ENCODE results near the gene CA12.
"Not testable (repeated sequence)": the region's sequence is repeated elsewhere in the genome, so short reads cannot be mapped to it uniquely, and the experiment has no call there.

The CA12 gene

DNA sequence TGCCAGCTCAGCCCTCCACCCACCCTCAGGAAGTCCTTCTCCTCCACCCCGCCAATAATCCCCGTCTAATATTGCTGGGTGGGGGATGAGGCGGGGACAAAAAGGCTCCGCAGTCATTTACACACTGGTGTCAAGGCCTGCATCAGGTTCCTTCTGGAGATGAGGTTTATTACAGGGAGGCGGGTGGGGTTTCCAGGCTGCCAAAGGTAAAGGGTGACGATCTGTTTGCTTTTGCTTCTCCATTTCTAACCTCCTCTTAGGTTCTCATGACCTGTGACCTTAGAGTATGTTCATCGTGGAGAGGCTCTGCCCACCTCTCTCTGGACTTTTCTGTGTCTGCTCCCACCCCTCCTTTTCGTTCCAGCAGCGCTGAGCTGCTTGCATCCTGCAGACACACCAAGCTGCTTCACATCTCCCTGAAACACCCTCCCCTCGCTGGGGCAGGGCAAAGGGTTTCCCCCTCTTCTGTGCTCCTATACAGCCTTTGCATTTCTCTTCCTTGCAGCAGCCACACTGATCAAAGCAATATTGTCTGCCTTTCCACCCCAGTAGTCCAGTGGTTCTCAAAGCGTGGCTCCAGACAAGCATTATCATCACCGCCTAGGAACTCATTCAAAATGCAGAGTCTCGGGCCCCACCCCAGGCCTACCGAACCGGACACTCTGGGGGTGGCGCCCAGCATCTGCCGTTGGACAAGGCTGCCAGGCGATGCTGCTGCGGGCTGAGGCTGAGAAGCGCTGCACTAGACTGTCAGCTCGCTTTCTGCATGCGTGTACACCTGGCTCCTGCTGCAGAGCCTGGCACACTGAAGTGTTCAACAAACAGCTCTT lies 26.6 kb downstream of the CA12 start:
- no peak for DNase-seq

DNA sequence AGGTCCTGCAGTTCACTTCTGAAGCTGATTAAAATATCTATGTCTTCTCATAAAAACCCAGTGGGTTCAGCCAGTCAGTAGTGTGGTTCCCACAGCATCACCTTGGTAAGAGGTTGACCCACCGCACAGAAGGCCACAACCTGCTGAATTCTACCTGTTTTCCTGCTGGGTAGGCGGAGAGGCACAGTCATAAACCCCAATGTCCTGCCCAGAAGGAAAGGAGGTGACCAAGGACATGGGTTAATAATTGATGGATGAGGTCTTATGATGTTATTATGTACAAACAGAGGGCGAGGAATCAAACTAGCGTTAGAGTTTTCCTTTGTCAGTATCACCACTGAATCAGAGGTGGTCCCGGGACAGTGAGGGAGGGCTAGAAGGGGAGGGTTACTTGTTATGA lies 27.8 kb downstream of the CA12 start:
- no peak for DNase-seq

DNA sequence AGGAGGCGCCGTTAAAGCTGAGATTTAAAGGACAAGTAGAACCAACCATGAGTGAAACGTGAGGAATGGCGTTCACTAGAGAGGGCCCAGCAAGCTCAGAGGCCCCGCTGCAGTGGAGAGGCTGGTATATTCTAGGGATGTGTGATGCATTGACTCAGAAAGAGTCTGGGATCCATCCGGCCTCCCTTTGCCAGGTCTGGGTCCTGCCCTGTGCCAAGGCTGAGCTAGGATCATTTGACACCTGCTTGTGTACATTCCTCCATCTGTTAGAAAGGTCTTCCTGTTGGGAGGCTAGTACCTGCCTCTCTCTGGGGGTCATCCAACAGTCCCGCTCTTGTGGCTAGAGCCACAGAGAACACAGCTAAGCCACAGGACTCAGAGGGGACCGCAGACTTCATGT lies 28.4 kb downstream of the CA12 start:
- DNase-seq = no peak

DNA sequence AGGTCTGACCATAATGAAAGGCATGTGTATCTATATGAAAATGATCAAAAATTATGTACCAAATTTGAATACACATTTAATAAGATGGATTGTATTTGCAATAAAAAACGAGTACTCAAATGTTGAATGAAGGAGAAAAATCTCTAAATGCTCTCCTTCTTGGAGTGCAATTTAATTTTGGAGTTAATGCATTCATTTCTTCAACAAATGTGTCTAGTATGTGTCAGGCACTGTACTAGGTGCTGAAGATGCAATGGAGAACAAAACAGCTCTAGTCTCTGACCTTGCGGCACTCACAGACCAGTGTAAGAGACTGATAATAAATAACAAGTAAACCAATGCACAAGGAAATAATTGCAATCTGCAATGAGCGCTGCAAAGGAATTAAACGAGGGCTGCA lies 28.8 kb downstream of the CA12 start:
- DNase-seq = no peak

DNA sequence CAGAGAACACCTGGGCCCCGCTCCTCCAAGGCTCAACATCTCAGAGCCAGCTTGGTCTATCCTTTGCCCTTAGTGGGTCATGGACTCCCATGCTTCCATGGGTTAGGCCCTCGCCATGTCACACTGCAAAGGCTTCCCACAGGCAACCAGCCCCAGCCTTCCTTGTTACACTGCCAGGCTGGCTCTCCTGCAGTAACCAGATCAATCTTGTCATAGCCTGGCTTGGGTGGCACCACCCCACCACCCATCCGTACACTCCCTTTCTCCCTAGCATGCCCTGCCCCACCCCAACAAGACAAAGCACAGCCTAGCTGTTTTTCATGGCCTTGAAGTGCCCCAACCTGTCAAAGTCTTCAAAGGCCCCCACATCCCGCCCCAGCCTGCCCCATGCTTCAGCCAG lies 30.5 kb downstream of the CA12 start:
- DNase-seq = no peak

DNA sequence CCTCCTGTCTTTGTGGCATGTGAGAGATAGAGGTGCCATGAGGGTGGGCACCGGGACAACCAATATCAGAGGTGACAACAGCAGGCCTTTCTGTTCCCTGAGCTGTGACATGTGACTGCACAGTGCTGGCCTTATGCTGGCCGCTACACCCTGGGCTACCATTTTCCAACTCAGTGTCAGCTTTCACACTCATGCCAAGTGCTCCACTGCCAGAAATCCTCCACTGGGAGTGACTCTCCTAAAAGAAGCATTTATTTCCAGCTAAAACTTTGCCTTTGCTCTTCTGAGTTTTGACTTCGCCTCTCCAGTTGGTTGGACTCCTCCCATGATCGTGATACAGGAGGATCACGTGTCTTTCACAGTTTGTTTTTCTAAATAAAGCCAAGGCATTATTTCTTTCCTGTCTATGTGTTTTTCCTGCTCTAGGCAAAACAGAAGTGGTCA lies 31.4 kb downstream of the CA12 start:
- DNase-seq = no peak

DNA sequence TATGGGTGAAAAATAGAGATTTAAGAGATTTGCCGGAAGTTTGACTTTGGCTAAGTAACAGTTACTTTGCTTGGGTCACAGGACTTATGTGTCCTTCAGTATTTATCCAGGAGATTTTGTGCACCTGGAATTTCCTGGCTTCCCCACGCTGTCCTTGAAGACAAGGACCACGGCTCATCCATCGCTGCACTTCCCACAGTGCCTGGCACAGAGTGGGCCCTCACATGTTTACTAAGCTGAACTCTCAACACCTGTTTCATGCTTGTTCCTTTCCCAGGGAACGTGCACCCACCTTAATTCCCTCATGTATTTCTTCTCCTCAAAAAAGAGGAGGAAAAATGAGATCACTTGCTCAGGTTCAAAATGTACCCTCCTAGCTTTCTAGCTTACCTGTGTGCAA lies 32.0 kb downstream of the CA12 start:
- DNase-seq = no peak

DNA sequence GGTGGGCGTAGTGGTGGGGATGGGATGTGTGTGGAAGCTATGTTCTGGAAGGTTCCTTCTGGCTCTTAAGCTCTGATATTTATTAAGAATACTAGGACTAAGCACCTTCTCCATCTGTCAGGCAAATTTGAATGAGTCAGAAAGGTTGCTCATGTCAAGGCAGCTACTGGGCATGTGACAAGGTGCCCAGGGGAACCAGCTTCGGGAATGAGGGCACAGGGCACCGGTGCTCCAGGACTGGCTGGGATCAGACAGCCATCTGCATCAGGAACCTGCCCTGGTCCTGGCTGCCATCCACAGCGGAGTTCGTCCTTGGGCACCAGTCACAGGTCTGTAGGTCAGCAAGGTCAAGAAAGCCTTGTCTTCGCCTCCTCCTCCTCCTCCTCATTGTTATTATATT lies 32.5 kb downstream of the CA12 start:
- no peak for DNase-seq

DNA sequence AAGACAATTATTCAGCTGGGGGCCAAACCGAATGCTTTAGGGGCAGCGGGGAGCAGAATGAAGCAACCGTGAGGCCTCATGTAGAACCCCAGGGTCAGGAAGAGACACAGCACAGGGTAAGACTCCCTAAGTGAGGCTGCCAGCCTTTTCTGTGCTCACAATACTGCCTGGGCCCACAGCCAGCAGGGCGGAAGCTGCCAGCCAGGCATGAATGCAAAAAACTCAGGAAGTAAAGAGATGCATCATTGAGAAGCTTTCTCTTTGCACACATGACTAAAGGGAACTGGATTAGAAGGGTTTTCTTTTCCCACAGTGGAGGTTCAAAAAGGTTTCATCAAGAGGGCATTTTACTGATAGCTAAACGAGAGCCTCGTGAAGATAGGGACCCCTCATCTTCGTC lies 33.3 kb downstream of the CA12 start:
- no peak for DNase-seq

DNA sequence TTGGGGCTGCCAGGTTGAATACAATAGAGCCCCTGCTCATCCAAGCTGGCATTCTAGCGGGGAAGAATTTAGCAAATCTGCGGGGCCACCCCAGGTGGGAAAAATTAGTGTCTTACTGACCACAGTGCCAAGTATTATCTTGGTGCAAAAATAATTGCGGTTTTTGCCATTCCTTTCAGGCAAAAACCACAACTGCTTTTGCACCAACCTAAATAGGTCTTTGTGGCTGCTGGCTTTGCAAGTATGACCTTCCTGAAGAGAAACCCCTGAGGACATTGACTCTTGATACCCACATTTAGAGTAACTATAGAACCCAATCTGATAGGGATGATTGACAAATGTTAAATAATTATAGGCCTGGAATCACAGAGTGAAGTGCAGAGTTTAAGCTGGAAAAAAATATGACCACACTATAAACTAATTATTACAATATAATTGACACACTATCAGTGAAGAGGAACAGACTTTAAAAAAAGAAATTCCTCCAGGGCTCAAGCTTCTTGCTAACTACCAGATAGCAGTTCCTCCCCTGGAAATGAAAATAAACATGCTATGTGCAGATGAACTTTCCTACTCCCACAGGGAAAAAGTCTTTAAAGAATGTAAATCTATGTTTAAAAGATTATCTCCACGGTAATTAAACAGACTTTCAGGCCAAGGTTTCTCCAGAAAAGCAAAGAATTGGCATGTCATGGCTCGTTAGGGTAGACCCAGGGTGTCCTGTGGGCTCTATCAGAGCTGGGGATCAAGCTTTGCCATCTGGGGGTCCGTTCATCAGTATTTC lies 34.4 kb downstream of the CA12 start:
- DNase-seq = no peak

DNA sequence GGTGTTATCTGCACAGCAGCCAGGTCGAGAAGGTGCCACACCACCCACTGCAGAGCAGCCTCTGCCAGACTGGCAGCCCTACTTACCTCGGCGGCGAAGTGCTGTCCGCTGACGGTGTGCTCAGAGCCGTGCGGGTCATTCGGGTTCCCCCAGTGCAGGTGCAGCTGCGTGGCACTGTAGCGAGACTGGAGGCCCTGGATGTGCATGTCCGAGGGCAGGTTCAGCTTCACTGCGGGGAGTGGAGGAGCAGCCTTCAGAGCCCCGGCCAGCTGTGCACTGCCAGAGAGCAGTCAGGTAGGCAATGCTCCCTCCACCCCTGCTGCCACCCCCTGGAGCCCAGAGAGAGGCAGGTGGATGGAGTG lies 36.3 kb downstream of the CA12 start:
- no peak for DNase-seq

DNA sequence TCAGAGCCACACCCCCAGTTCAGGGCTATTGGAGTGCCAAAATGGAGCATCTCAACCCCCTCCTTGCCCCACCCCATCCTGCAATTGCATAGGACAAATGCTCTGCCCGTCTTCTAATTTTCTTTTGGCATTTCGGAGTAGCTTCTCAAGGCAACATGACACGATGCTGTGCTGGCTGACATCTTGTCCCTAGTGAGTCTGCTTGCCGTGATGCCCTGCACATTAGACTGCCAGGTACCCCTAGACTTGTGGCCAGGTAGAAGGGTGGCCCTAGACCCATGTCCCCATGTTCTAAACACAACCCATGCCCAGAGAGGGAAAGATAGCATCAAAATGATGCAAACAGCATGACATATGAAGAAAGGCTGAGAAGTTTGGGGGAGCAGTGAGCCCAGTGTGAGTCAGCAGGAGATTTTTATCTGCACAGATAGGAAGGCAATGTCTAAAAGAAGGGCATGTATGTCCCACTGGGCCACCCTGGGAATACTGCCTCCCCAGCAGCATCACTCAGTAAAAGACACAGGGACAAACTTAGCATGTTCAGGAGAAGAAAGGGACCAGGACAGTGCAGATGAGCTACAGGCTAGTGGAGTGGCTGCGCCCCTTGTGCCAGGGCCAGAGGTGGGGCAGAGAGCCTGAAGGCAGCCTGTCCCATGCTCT lies 36.8 kb downstream of the CA12 start:
- DNase-seq = no peak

DNA sequence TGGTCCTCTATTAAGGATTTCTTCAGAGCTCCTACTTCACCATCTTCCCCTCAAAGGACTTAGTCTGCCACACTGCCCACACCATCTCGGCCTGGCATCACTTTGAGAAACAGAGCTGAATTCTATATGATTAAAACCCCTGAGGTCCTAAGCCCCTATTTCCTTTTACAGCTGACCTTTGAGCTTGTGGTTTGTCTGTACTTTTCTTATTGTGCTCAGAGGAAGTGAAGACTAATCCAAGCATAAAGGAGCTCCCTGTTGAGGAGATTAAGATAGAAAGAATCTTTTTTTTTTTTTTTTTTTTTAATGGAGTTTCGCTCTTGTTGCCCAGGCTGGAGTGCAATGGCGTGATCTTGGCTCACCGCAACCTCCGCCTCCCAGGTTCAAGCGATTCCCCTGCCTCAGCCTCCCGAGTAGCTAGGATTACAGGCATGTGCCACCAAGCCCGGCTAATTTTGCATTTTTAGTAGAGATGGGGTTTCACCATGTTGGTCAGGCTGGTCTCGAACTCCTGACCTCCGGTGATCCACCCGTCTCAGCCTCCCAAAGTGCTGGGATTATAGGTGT lies 38.6 kb downstream of the CA12 start:
- DNase-seq = not testable (repeated sequence)

DNA sequence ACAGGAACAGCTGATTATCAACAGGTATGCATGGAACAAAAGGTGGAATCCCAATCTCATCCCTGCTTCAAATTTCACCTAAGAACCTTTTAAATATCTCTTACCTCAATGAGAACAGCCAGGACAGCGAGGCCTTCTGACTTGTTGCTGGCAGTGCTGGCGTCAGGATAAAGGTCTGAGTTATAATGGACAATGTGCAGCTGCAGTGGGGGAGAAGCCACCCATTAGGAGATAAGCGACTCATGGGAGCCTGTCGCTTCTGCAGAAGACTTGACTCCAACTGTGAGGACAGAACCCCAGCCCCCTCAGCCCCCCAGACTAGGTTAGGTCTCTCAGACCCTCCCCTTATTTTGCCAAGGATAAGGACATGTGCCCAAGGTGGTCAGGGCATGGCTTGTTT lies 39.7 kb downstream of the CA12 start:
- no peak for DNase-seq

DNA sequence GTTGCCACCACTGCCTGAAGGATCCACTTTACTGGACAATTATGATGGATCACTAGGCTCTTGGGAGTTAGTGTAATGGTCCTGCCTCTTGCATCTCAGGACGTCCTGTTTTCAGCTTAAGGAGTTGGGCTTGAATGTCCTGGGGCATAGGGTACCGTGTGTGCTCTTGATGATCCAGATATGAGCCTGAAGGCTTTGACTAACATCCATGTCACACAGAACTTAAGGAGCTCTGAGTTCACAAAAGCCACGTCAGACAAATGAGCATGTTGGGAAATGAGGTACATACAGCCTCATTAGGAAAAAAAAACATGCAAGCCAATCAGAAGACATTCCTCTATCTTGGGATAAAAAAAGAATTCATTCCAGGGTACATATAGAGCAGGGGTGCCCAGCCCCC lies 40.8 kb downstream of the CA12 start:
- DNase-seq = no peak

DNA sequence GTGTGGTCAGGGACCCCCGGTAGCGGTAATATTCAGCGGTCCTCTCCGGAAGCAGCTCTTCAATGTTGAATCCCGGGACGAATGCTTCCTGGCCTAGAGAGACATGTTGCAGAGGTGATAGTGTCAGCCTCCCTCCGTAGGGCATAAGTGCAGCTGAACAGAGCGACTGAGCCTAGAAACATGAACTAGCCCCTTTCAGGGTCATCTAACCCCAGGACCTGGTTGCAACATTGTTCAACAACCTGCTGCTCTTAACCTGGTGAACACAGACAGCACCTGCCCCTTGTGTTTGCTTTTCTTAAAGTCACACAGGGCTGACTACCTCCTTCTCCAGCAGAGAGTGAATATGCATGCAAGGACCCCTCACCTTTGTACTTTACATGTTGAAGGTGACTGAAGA lies 41.3 kb downstream of the CA12 start:
- no peak for DNase-seq

DNA sequence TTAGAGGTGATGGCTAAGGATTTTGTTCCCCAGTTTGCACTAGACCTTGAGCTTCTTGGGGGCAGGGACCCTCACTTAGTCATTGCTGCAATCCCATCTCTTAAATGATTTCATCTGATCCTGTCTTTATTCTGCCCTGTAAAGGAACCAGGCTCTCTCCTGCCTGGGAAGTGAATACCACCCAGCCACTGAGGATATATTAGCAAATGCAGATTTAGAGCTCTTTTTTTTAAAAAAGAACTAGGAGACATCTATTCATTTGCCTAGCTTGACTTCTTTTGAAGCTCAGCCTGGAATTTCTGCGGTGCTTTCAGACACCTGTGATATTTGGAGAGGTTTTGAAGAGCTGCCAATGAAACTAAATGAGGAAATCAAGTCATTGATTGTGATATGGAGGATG lies 41.8 kb downstream of the CA12 start:
- DNase-seq = no peak

DNA sequence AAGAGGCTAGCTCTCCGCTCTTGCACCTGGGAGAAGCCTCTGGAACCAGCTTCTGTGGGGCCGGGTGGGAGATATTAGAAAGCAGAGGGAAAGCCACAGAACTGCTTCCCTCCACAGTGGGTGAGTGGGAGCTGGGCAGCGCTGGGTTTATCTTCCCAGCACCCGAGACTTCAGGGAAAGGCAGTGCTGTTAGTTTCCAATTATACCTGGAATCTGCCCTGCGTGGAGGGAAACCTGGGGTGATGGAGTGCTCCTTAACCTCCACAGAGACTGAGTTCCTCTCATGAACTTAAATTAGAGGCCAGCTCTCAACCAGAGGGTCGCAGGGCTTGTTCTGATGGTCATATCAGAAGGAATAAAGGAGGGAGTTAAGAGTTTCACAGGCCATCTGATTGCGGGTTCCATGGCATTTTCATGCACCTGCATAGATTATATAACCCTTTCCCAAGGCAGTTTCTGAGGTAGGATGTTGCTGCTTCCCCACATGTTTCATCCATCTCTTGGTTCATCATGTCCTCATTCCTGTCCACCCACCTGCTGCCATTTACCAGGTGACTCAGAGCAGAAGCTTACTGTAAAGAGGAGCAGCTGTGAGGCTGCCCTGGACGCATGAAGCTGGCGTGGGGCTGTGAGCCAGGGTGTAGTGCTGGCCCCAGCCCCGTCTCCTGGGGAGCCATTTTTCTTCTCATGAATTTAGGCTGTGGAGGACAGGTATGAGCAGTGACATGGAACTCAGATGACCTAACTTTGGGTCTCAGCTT lies 42.5 kb downstream of the CA12 start:
- no peak for DNase-seq

DNA sequence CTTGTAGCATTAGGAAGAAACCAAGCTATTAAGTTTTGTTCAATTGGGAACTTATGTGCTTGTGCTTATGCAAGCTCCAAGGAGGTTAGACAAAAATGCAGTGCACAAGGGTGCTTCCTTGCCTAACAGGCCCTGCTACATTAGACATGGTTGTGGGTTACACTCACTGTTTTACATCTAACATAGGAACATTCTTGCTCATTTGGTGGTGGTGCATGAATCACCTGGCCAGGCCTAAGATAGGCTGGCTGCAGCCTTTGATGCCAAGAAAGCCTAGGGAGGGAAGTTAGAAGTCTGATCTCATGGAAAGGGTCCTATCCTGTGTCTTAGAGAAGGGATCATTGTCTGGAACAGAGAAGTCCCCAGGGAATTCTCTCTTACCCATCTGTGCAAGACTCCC lies 43.5 kb downstream of the CA12 start:
- DNase-seq = no peak

DNA sequence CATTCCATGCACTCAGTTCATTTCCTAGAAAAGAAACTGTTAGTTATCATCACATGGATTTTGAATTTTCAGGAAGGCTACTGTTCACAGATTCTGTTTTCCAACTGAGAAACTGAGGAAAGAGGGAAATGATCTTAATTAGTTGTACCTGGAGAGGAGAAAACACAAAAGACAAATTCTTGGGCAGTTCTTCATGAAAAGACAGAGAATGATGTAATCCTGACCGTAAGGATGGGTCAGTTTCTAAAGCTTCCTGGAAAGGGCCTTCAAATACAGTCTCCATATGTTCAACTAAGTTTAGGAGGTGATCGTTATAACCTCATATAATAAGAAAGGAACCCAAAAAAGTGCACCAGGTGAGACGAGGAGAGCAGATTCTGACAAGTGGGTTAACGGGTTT lies 44.6 kb downstream of the CA12 start:
- no peak for DNase-seq

DNA sequence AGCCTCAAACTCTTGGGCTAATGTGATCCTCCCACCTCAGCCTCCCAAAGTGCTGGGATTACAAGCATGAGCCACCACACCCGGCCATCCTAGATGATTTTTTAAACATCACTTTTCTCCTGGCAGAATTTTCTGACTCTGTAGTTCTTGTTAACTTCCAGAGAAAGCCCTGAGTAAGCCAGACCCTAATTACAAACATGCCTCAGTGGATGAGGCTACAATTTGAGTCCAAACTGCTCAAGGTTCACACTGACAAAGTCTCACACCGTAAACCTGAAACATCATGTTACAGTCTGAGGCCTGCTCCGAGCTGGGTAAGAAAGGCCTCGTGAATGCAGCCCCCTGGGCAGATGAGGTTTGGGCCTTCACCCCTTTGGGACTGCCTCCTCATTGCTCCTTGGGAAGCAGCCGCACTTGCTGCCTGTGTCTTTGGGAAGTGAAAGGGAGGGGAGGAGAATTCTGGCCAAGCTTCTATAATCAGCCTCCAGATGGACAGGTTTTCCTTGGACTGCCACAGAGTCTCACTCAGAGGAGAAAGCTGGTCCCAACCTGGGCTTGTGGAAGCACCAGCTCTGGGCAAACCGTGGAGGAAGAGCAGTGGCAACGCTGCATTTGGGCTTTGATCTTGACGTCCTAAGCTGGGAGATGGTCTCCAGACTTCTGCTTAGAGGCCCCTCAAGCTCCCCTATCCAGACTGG lies 46.0 kb downstream of the CA12 start:
- no peak for DNase-seq

DNA sequence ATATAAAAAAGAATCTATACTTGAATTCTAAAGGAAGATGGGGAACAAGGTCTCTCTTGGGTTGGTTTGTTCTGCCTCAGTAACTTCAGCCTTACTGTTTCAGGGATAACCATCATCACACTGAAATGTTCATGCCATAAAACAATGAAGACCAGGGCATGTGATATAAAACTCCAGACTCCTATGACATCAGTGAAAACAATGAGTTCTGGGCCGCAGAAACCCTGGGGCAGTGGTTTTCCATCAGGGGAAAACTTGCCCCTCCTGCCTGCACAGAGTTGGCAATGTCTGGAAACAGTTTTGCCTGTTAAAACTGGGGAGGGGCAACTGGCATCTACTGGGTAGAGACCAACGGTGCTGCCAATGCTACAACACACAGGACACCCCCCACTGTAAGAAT lies 46.8 kb downstream of the CA12 start:
- no peak for DNase-seq

Data from activated naive CD4-positive, alpha-beta T cell treated with anti-CD3 and anti-CD28 coated beads, Interleukin-2, amount 50 U/mL, for 16 hours (primary cell).